Neural cell (in vitro differentiated cells): Measurements from ENCODE around the gene GRHL1. TPM values are rescaled to one million over a fixed set of nuclear protein-coding genes. Genes with fewer than 3 reads are reported as not detected.

Experiments used
- H2AFZ ChIP-seq: fragments of 200-600, 300-800 bp; sonication (generic), shearing (Covaris generic); 2 replicates; pipeline ENCODE4 v1.6.0; 2014; ENCODE audit warnings: low read depth, mild to moderate bottlenecking, antibody characterized with exemption, low read length, moderate library complexity
- H3F3A ChIP-seq: fragments of 200-600 bp; shearing (Covaris generic); 2 replicates; pipeline ENCODE4 v1.6.1; 2016; ENCODE audit warnings: mild to moderate bottlenecking, moderate library complexity, mixed read lengths, antibody characterized with exemption, low read length; ENCODE audit not compliant: insufficient read depth, poor library complexity, severe bottlenecking
- H3K27ac ChIP-seq: fragments of 200-600, 300-800 bp; sonication (generic), shearing (Covaris generic); 2 replicates; pipeline ENCODE4 v1.5.1; 2014; ENCODE audit warnings: mild to moderate bottlenecking, low read length, moderate library complexity
- H3K27me3 ChIP-seq: fragments of 300-800, 200-600 bp; sonication (generic), shearing (Covaris generic); 2 replicates; pipeline ENCODE4 v1.6.0; 2014; ENCODE audit warnings: mild to moderate bottlenecking, low read depth, low read length, moderate library complexity; ENCODE audit not compliant: insufficient read depth
- H3K36me3 ChIP-seq: fragments of 300-800, 200-600 bp; sonication (generic), shearing (Covaris generic); 2 replicates; pipeline ENCODE4 v1.5.1; 2014; ENCODE audit warnings: mild to moderate bottlenecking, antibody characterized with exemption, low read length, moderate library complexity; ENCODE audit not compliant: insufficient read depth
- H3K4me2 ChIP-seq: fragments of 300-800, 200-600 bp; sonication (generic), shearing (Covaris generic); 2 replicates; pipeline ENCODE4 v1.6.0; 2014; ENCODE audit warnings: mild to moderate bottlenecking, low read length
- H3K4me3 ChIP-seq: fragments of 300-800, 200-600 bp; sonication (generic), shearing (Covaris generic); 2 replicates; pipeline ENCODE4 v1.5.1; 2014; ENCODE audit warnings: mild to moderate bottlenecking, low read length, moderate library complexity
- H3K79me2 ChIP-seq: fragments of 200-600 bp; shearing (Covaris generic); replicated peaks from 2 replicates; pipeline ENCODE4 v1.6.0; 2014; ENCODE audit warnings: mild to moderate bottlenecking, low read length, moderate library complexity; ENCODE audit not compliant: insufficient read depth
- H3K9ac ChIP-seq: fragments of 300-800, 200-600 bp; sonication (generic), shearing (Covaris generic); 2 replicates; pipeline ENCODE4 v1.6.1; 2016; ENCODE audit warnings: mild to moderate bottlenecking, low read length, mixed read lengths
- H3K9me2 ChIP-seq: fragments of 200-600 bp; shearing (Covaris generic); 2 replicates; pipeline ENCODE4 v1.6.1; 2016; ENCODE audit warnings: mild to moderate bottlenecking, low read length, mixed read lengths; ENCODE audit not compliant: insufficient read depth
- H3K9me3 ChIP-seq: fragments of 200-600, 300-800 bp; sonication (generic), shearing (Covaris generic); 2 replicates; pipeline ENCODE4 v1.6.1; 2016; ENCODE audit warnings: mild to moderate bottlenecking, mixed run types, low read length, moderate library complexity, mixed read lengths
- H4K20me1 ChIP-seq: fragments of 200-600 bp; shearing (Covaris generic); 2 replicates; pipeline ENCODE4 v1.6.1; 2016; ENCODE audit warnings: mild to moderate bottlenecking, mixed run types; ENCODE audit not compliant: insufficient read depth
- EP300 ChIP-seq: fragments of 450-650 bp; conservative IDR thresholded peaks from 2 replicates; pipeline ENCODE4 v1.6.1; 2014; ENCODE audit warnings: antibody characterized with exemption, mild to moderate bottlenecking, moderate library complexity; ENCODE audit not compliant: poor library complexity, severe bottlenecking
- EZH2 ChIP-seq: fragments of 200-600, 300-800 bp; shearing (Covaris generic), sonication (generic); IDR thresholded peaks from 2 replicates; pipeline ENCODE4 v1.6.1; 2014; ENCODE audit warnings: antibody characterized with exemption, low read length, borderline replicate concordance, mild to moderate bottlenecking; ENCODE audit not compliant: insufficient read depth, poor library complexity, severe bottlenecking
- MXI1 ChIP-seq: fragments of 450-650 bp; conservative IDR thresholded peaks from 2 replicates; pipeline ENCODE4 v1.6.1; 2014; ENCODE audit warnings: antibody characterized with exemption, mild to moderate bottlenecking; ENCODE audit not compliant: poor library complexity, severe bottlenecking
- POLR2AphosphoS5 ChIP-seq: IDR thresholded peaks from 2 replicates; pipeline ENCODE4 v1.6.1; 2012
- RAD21 ChIP-seq: fragments of 450-650 bp; conservative IDR thresholded peaks from 2 replicates; pipeline ENCODE4 v1.6.1; 2014; ENCODE audit warnings: antibody characterized with exemption, mild to moderate bottlenecking, moderate library complexity
- SMC3 ChIP-seq: fragments of 450-650 bp; conservative IDR thresholded peaks from 2 replicates; pipeline ENCODE4 v1.6.1; 2014; ENCODE audit warnings: antibody characterized with exemption, mild to moderate bottlenecking, moderate library complexity; ENCODE audit not compliant: poor library complexity
- TAF1 ChIP-seq: IDR thresholded peaks from 2 replicates; pipeline ENCODE4 v1.6.1; 2012; ENCODE audit warnings: low read depth
- polyA plus RNA-seq: library from polyadenylated mRNA; depleted of rRNA; stranded (reverse); fragments of >200 nt; gene quantifications from 2 replicates; pipeline ENCODE4 v1.2.3, GENCODE V29; 2014
- TF ChIP-seq, protein P1 (sequence below): IDR thresholded peaks from 2 replicates; pipeline ENCODE4 v1.6.1; 2012; ENCODE audit warnings: borderline replicate concordance
- TF ChIP-seq, protein P2 (sequence below): fragments of 450-650 bp; IDR thresholded peaks from 2 replicates; pipeline ENCODE4 v1.5.1; 2014; ENCODE audit warnings: antibody characterized with exemption, mild to moderate bottlenecking, moderate library complexity; ENCODE audit not compliant: poor library complexity, severe bottlenecking

GRHL1 gene
- polyA plus RNA-seq, 1 donor from 2014 or later = 26.3 TPM

GRCh38 chr2:9912468-9912867, 39.0 kb upstream of the GRHL1 start:
- TF ChIP-seq RAD21 (no peak), EP300 (peak; percentile 35), EZH2 (no peak)
- Histone ChIP-seq H3K9ac (no peak overlapping the region), H4K20me1 (no peaks in the 10 kb centered on the region)

GRCh38 chr2:9914384-9915065, 37.0 kb upstream of the GRHL1 start:
- Histone ChIP-seq H3K27ac (no peak overlapping the region), H3F3A (no peaks in the 10 kb centered on the region), H3K9ac (no peak overlapping the region), H3K4me2 (no peak overlapping the region), H3K27me3 (no peaks in the 10 kb centered on the region), H3K4me3 (no peak overlapping the region), H3K36me3 (no peaks in the 10 kb centered on the region), H4K20me1 (no peaks in the 10 kb centered on the region), H3K9me2 (no peaks in the 10 kb centered on the region), H3K79me2 (no peaks in the 10 kb centered on the region), H2AFZ (no peak overlapping the region), H3K9me3 (no peaks in the 10 kb centered on the region)
- TF ChIP-seq RAD21 = no peak
- no peak for TF ChIP-seq MXI1
- TF ChIP-seq, protein P1, sequence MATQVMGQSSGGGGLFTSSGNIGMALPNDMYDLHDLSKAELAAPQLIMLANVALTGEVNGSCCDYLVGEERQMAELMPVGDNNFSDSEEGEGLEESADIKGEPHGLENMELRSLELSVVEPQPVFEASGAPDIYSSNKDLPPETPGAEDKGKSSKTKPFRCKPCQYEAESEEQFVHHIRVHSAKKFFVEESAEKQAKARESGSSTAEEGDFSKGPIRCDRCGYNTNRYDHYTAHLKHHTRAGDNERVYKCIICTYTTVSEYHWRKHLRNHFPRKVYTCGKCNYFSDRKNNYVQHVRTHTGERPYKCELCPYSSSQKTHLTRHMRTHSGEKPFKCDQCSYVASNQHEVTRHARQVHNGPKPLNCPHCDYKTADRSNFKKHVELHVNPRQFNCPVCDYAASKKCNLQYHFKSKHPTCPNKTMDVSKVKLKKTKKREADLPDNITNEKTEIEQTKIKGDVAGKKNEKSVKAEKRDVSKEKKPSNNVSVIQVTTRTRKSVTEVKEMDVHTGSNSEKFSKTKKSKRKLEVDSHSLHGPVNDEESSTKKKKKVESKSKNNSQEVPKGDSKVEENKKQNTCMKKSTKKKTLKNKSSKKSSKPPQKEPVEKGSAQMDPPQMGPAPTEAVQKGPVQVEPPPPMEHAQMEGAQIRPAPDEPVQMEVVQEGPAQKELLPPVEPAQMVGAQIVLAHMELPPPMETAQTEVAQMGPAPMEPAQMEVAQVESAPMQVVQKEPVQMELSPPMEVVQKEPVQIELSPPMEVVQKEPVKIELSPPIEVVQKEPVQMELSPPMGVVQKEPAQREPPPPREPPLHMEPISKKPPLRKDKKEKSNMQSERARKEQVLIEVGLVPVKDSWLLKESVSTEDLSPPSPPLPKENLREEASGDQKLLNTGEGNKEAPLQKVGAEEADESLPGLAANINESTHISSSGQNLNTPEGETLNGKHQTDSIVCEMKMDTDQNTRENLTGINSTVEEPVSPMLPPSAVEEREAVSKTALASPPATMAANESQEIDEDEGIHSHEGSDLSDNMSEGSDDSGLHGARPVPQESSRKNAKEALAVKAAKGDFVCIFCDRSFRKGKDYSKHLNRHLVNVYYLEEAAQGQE = no peak
- no peak for TF ChIP-seq EZH2
- no peak for TF ChIP-seq EP300

More at GRCh38 chr2:9912468-9912867, 39.0 kb upstream of the GRHL1 start:
- Histone ChIP-seq H3K4me2 (no peak overlapping the region), H2AFZ (no peak overlapping the region), H3K36me3 (no peaks in the 10 kb centered on the region), H3K4me3 (no peak overlapping the region), H3K27me3 (no peaks in the 10 kb centered on the region), H3K79me2 (no peaks in the 10 kb centered on the region), H3K9me2 (no peaks in the 10 kb centered on the region), H3K27ac (no peak overlapping the region), H3F3A (no peaks in the 10 kb centered on the region), H3K9me3 (no peaks in the 10 kb centered on the region)

GRCh38 chr2:9918275-9918674, 33.2 kb upstream of the GRHL1 start:
- Histone ChIP-seq H4K20me1 (no peaks in the 10 kb centered on the region), H3K4me3 (no peak overlapping the region), H2AFZ (no peak overlapping the region), H3F3A (no peaks in the 10 kb centered on the region), H3K4me2 (no peak overlapping the region), H3K9me2 (no peaks in the 10 kb centered on the region), H3K9ac (no peak overlapping the region), H3K27ac (no peak overlapping the region), H3K27me3 (no peaks in the 10 kb centered on the region), H3K79me2 (no peaks in the 10 kb centered on the region), H3K9me3 (no peaks in the 10 kb centered on the region), H3K36me3 (no peaks in the 10 kb centered on the region)
- TF ChIP-seq TAF1 (no peak), EP300 (no peak), RAD21 (no peak), MXI1 (no peak), EZH2 (no peak), POLR2AphosphoS5 (no peak), SMC3 (no peak)
- TF ChIP-seq, protein P2, sequence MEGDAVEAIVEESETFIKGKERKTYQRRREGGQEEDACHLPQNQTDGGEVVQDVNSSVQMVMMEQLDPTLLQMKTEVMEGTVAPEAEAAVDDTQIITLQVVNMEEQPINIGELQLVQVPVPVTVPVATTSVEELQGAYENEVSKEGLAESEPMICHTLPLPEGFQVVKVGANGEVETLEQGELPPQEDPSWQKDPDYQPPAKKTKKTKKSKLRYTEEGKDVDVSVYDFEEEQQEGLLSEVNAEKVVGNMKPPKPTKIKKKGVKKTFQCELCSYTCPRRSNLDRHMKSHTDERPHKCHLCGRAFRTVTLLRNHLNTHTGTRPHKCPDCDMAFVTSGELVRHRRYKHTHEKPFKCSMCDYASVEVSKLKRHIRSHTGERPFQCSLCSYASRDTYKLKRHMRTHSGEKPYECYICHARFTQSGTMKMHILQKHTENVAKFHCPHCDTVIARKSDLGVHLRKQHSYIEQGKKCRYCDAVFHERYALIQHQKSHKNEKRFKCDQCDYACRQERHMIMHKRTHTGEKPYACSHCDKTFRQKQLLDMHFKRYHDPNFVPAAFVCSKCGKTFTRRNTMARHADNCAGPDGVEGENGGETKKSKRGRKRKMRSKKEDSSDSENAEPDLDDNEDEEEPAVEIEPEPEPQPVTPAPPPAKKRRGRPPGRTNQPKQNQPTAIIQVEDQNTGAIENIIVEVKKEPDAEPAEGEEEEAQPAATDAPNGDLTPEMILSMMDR = no peak
- TF ChIP-seq, protein P1 = no peak
